Ecto neural progenitor cell (in vitro differentiated cells): ENCODE measurements around the gene OR6C70.
"Not testable (repeated sequence)": the region's sequence is repeated elsewhere in the genome, so short reads cannot be mapped to it uniquely, and the experiment has no call there.

ENCODE experiments used
- DNase-seq: peaks from one replicate; pipeline ENCODE4 v3.0.0-alpha.2; 2018; ENCODE audit warnings: low spot score

Gene OR6C70

DNA sequence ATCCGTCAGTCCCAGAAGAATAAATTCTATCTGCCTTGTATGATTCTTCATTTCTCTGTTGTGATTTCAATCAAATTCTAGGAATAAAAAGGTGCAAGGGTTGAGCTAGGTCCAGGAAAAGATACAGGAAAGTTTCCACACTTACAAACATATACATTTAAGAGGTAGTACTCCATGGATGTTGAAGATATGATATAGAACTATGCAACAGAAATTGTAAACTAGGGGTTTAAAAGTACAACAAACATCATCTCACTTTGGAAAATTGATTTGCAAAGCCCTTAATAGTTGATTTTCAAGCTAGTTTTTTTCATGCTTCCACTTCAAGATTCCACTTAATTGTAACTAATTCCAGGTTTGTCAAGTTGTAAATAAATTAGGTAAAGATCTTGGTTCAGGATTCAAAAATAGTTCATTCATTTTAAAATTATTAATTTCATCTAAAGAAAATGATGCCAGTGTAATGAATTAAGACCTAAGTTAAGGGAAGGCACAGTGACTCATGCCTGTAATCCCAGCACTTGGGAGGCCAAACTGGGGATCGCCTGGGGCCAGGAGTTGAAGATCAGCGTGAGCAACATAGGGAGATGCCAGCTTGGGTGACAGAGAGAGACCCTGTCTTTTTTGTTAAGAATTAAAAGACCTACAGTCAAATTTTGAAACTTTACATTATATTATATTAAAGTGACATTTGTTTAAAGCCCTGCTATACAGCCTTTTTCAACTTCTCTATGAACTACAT lies at the start of gene OR6C70:
Gene OR6C70, minus strand, starts transcription at position 51 of the 742 bp plus-strand sequence. Its CDS starts 0 bp downstream, at position 51.
- DNase-seq, result peak; percentile 58

DNA sequence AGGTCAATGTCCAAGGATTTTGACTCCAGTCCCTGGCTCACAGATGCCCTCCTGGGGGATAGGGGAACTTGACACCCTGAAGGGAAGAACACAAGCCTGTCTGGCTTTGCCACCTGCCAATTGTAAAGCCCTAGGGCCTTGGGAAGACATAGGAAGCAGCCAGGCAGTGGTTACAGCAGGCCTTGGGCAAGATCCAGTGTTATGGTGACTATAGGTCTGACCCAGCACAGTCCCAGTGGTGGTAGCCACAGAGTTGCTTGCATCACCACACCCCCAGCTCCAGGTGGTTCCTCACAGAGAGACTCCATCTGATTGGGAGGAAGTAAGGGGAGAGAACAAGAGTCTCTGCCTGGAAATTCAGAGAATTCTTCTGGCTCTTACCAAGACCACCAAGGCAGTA lies 46.5 kb upstream of the OR6C70 start:
- DNase-seq, result no peak

DNA sequence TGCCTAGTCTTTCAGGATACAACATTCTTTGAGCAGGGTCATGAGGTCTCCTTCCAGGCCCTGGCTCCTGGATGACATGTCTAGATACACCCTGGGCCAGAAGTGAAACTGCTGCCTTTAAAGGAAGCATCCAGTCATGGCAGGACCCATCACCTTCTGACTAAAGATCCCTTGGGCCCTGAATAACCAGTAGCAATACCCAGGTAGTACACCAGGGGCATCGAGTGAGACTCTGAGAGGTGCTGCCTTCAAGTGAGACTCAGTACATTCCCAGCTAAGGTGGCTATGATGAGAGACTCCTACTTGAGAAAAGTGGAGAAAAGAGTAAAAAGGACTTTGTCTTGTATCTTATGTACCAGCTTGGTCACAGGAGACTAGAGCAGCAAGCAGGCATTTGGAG lies 45.8 kb upstream of the OR6C70 start:
- no peak for DNase-seq

DNA sequence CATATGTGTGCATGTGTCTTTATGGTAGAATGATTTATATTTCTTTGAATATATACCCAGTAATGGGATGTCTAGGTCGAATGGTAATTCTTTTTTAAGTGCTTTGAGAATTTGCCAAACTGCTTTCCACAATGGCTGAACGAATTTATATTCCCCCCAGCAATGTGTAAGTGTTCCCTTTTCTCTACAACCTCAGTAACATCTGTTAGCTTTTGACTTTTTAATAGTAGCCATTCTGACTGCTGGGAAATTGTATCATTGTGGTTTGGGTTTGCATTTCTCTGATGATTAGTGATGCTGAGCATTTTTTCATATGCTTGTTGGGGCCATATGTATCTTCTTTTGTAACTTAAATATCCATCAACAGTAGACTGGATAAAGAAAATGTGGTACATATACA lies 31.7 kb upstream of the OR6C70 start:
- DNase-seq, result no peak

DNA sequence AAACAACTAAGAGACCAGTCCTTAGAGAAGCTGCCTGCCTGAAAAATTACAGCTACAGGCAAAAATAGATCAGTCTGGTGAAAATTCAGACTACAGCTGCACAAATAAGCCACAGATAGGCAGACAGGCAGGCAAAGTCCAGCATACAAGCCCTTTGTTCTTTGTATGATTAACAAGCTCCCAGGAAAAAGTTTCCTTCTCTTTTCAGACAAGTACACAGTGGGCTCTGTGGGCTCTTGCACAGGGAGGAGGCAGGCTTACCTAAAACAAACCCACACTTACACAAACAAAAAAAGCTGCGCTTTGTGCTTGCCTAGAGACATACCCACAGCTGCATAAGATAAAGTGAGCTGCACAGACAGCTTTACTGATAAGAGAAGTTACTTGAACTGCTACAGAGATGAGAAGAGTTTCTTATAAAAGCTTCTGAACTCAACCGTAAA lies 29.9 kb upstream of the OR6C70 start:
- DNase-seq, result no peak

DNA sequence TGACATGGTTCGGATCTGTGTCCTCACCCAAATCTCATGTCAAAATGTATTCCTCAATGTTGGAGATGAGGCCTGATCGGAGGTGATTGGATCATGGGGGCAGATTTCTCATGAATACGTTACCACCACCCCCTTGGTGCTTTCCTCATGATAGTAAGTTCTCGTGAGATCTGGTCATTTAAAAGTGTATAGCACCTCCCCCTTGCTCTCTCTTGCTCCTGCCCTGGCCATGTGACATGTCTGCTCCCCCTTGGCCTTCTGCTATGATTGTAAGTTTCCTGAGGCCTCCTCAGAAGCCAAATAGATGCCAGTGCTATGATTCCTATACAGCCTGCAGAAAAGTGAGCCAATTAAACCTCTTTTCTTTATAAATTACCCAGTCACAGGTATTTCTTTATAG lies 29.3 kb upstream of the OR6C70 start:
- no peak for DNase-seq

DNA sequence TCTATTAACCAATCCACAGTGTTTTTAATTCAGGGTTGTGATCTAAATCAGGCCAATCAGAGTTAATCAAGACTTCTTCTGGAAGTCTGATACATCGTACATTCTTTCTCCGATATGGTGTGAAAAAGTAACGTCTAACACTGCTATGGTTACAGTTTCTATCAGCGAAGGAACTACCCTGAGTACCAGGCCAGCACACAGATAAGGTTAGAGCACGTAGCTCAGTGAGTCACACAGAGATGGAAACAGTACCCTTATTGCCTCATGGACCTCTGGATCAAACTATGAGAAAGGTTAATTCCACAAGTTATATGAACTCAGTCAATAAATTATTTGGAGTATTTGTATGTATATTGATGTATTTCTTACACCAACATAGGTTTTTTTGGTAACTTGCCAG lies 25.6 kb upstream of the OR6C70 start:
- DNase-seq, result no peak

DNA sequence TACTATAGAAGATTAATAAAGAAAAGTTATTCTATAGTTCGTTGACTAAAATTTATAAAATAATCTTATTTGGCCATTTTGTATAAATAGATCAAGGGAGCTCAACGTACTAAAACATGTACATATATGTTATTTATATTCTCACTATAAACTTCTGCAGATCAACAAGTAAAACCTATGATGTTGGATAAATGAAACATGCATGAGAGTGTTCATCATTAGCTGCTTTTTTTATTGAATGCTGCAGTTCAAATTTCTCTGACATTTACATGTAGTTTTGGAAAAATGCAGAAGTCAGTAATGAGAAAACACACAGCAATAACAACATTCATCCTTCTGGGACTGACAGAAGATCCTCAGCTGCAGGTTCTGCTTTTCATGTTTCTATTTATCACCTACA lies 22.1 kb upstream of the OR6C70 start, which contains the start of gene OR6C68:
Gene OR6C68, plus strand, starts transcription at position 301 of the 400 bp plus-strand sequence. Its CDS starts 0 bp downstream, at position 301.
- DNase-seq, result no peak

DNA sequence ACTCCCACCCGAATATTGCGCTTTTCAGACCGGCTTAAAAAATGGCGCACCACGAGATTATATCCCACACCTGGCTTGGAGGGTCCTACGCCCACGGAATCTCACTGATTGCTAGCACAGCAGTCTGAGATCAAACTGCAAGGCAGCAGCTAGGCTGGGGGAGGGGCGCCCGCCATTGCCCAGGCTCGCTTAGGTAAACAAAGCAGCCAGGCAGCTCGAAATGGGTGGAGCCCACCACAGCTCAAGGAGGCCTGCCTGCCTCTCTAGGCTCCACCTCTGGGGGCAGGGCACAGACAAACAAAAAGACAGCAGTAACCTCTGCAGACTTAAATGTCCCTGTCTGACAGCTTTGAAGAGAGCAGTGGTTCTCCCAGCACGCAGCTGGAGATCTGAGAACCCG lies 14.3 kb upstream of the OR6C70 start:
- not testable (repeated sequence) for DNase-seq

DNA sequence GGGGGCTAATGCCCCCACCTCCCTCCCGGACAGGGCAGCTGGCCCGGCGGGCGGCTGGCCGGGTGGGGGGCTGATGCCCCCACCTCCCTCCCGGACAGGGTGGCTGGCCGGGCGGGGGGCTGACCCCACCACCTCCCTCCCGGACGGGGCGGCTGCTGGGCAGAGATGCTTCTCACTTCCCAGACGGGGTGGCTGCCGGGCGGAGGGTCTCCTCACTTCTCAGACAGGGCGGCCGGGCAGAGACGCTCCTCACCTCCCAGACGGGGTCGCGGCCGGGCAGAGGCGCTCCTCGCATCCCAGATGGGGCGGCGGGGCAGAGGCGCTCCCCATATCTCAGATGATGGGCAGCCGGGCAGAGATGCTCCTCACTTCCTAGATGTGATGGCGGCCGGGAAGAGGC lies 9.2 kb upstream of the OR6C70 start:
- DNase-seq, result not testable (repeated sequence)

DNA sequence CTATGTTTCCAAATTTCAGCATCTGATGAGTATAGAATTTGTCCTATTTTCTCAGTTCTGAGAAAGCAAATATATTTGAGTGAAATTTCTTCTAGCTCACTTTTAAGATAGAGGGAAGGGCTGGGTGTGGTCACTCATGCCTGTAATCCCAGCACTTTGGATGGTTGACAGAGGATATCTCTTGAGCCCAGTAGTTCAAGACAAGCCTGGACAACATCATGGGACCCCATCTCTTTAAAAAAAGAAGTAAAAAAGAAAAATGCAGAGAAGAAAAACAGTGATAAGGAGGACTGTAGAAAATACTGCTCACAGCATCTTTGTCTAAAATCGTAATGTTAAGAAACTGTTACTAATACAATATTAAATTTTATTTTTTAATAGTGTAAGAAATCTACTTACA lies 2.3 kb upstream of the OR6C70 start:
- no peak for DNase-seq

DNA sequence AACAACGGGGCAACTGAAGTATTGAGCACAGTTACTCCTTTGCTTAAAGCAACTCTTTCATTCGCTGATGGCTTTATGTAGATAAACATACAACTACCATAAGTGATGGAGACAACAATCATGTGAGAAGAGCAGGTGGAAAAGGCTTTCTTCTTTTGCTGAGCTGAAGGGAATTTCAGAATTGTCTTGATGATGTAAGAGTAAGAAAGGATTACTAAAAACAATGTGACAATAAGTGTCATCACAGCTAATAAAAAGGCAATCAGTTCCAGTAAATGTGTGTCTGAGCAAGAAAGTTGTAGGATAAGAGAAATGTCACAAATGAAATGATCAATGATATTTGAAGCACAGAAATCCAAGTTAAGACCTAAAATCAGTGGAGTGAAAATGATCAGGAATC lies 647 bp downstream of the OR6C70 start:
- DNase-seq, result no peak

DNA sequence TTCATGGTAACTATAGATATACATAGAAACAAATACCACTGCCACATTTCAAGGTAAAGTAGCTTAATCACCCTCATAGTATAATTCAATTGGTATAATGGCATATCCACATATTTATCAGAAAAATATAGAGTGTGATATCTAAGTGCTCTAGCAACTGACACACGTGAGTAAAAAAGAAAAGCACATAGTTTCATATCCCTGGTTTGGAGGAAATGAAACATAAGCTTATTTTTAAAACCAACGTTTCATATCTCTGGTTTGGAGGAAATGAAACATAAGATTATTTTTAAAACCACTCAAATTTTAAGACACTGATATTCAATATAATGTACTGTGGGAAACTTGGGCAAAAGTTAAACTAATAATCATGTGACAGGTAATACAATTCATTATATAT lies 2.1 kb downstream of the OR6C70 start:
- DNase-seq, result no peak

DNA sequence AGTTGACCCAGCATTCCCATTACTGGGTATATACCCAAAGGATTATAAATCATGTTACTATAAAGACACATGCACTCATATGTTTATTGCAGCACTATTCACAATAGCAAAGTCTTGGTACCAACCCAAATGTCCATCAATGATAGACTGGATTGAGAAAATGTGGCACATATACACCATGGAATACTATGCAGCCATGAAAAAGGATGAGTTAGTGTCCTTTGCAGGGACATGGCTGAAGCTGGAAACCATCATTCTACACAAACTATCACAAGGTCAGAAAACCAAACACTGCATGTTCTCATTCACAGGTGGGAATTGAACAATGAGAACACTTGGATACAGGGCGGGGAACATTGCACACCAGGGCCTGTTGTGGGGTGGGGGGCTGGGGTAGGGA lies 5.0 kb downstream of the OR6C70 start:
- not testable (repeated sequence) for DNase-seq

DNA sequence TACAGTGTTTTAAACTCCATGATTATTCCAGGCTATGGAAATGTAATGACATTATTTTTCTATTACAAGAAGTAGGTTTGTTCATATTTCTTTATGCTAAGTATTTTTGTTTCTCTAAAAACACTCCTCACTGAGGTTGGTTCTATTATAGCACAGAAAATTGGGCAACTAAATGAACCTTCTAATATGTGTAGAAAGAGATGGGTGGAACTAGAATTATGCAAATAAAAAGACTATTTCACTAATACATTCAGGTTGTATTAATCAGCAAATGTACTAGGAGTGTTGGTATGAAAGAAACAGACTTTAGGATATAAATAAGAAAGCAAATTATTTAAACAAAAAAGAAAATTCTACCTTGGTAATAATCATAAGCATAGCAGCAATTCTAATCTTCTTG lies 21.1 kb downstream of the OR6C70 start:
- no peak for DNase-seq

DNA sequence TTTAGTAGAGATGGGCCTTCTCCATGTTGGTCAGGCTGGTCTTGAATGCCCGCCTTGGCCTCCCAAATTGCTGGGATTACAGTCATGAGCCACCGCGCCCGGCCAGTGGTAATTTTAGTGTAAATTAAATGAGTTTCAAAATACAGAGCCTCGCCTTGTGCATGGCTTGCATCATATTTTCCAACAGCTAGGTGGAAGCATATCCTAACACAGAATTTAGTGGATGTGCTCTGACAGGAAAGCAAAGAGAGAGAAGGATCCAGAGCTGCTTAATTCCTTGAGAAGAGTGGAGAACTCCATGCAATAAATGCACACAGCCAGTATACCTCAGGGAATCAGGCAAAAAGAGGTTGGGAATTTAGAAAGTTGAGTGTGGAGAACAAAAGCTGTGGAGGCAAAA lies 23.6 kb downstream of the OR6C70 start:
- no peak for DNase-seq

DNA sequence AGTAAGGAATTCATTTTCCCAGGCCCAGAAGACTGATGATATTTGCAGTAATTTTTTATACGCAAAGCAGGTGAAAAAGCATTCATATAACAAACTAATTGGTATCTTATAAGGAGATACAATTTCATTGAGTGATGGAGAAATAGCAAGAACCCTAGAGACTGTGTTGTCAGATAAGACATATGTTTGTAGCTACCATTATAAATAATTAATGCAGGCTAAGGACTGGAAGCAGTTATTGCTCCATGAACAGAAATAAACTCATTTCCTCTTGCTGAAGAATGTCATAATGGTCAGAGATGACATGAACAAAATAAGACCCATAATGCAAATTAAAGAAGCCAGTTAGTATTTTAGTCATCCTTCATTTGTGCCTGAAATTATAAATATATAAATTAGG lies 24.6 kb downstream of the OR6C70 start:
- DNase-seq, result no peak

DNA sequence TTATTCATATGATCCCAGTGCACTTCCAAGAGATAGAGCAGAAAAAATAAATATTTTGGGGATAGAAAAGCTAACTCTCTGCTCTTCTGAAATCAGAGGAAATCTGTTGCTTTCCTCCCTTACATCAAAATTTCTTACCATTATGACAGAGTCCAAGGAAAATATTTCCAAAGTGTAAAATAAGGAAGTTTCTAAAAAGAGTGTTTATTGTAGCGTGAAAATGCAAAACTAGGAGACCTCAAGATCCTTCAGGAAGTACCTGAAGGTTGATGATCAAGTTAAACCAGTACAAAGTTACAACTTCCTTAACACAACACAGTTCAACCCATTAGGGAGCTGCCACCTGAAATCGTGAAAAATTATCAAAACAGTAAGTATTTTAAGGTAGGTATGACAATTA lies 26.2 kb downstream of the OR6C70 start, which contains the start of gene OR6C2:
Gene OR6C2, plus strand, starts transcription at position 301 of the 400 bp plus-strand sequence. CDS start 8,138 bp downstream, outside the sequence.
- no peak for DNase-seq

DNA sequence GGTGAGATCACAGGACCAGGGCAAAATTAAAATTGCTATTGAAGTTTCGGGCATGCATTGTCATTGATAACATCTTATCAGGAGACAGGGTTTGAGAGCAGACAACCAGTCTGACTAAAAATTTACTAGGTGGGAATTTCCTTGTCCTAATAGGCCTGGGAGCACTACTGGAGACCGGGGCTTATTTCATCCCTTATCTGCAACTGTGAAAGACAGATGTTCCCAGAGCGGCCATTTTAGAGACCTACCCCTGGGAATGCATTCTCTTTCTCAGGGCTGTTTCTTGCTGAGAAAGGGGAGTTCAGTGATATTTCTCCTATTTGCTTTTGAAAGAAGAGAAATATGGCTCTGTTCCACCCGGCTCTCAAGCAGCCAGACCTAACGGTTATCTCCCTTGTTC lies 28.7 kb downstream of the OR6C70 start:
- not testable (repeated sequence) for DNase-seq

DNA sequence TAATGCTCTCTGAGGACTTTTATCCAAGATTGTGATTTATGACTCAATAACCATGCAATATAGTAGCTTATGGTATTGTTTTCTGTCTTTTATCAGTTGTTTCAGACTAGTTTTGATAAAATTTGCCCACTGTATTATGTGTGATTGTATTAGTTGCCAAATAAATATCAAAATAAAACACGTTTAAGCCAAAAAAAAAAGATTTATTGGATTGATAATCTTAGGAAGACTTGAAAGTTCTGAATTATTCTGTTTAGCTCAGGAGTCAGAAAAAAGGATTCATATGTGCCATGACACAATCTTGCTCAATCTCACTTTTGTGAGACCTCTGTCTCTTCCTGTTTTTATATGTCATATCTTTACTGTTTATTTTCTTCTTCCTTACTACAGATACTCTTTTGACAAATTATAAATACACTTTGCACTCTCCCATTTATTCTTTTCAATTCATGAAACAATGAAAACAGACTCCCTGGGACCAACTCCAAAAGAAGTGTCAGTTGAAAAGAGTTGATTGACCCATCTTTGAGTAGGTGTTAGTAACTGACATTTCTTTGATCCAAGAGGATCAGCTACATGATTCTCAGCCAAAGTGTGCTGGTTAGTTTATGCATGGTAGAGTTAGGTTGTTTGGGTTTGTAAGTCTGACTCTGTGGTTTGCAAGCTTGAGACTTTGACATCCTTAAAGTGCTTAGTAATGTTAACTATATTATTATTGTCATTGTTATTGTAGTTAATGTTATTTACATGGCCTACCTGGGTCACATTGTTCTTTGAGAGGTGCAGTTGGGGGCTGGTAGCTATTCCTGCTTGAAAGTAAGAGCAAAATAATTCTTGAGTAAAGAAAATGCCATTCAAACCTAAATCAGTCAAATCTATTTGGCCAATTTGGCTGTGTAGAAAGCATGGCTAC lies 41.4 kb downstream of the OR6C70 start:
- DNase-seq, result no peak

DNA sequence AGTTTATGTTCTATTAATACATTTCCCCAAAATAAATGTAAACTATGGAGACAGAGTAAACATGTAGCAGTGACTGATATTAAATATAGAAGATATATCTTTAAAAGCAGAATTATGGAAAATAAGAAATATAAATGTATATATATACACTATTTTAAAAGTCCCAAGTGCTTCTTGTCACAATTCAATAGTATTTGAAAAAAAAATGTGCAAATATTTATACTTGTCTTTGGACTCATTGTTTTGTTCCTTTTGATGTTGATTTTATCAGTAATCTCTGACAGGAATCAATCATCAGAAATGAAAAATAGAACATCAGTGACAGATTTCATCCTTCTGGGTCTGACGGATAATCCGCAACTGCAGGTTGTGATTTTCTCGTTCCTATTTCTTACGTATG lies 44.0 kb downstream of the OR6C70 start, which contains the start of gene OR6C76:
Gene OR6C76, plus strand, starts transcription at position 301 of the 400 bp plus-strand sequence. Its CDS starts 0 bp downstream, at position 301.
- no peak for DNase-seq

DNA sequence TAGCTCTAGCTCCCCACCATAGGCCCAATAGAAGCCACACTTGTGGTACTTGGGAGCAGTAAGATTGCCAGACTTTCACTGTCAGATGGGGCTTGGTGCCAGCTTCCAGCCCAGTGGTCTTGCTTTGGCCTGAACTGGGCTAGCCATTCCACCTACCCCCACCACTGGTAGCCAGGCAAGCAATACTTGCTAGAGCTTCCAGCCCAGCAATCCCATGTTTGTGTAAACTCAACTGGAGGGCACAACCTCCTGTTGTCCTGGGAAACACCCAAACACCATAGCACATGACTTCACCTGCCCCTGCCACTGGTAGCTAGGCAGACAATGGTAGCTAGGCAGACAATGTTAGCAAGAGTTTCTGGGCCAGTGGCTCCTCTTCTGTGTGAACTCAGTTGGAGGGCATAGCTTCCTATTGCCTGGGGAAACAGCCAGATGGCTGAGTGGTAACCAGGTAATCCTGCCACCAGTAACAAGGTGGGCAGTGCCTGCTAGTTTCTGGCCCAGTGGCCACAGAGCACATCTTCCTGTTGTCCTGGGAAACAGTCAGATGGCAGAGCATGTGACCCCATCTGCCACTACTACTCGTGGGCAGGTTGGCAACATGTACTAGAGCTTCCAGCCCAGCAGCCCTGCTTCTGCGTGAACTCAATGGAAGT lies 49.5 kb downstream of the OR6C70 start:
- DNase-seq, result peak; percentile 46
